Midbrain (tissue), 1 donor: ENCODE measurements around the gene DTX3L.

Experiments
- DNase-seq: peaks from one replicate; lab custom pipeline; 2025; lab: John Stamatoyannopoulos, UW

The DTX3L gene

GRCh38 chr3:122564155-122564912 lies at the start of gene DTX3L, which contains the start of gene PARP9:
Gene DTX3L, plus strand, starts transcription at chr3:122564338. Its CDS starts 89 bp downstream, at chr3:122564427.
Gene PARP9, minus strand, starts transcription at chr3:122564300. Its CDS starts 4,680 bp downstream, at chr3:122559620.
- DNase-seq: peak; percentile 60

GRCh38 chr3:122515020-122515468 lies 49.1 kb upstream of the DTX3L start:
- DNase-seq: no peak

- no peak for DNase-seq
Observed at GRCh38 chr3:122515870-122516269, 48.3 kb upstream of the DTX3L start.

- no peak for DNase-seq
Observed at GRCh38 chr3:122516846-122517360, 47.2 kb upstream of the DTX3L start.

- no peak for DNase-seq
Observed at GRCh38 chr3:122519693-122520092, 44.4 kb upstream of the DTX3L start.

- no peak for DNase-seq
Observed at GRCh38 chr3:122520861-122521260, 43.3 kb upstream of the DTX3L start.

- no peak for DNase-seq
Observed at GRCh38 chr3:122523317-122523716, 40.8 kb upstream of the DTX3L start.

GRCh38 chr3:122530164-122530563 lies 34.0 kb upstream of the DTX3L start:
- no peak for DNase-seq

GRCh38 chr3:122533480-122533879 lies 30.7 kb upstream of the DTX3L start:
- DNase-seq: no peak

GRCh38 chr3:122533931-122534334 lies 30.2 kb upstream of the DTX3L start:
- no peak for DNase-seq

- DNase-seq: no peak
Observed at GRCh38 chr3:122535964-122536631, 28.0 kb upstream of the DTX3L start.

- no peak for DNase-seq
Observed at GRCh38 chr3:122536632-122537001, 27.5 kb upstream of the DTX3L start.

GRCh38 chr3:122538956-122539490 lies 25.1 kb upstream of the DTX3L start:
- no peak for DNase-seq

GRCh38 chr3:122546151-122546550 lies 18.0 kb upstream of the DTX3L start:
- DNase-seq: no peak

GRCh38 chr3:122548076-122548475 lies 16.1 kb upstream of the DTX3L start:
- DNase-seq: no peak

GRCh38 chr3:122548619-122549018 lies 15.5 kb upstream of the DTX3L start:
- DNase-seq: no peak

GRCh38 chr3:122553171-122553570 lies 11.0 kb upstream of the DTX3L start:
- DNase-seq: no peak

- DNase-seq: no peak
Observed at GRCh38 chr3:122555275-122556071, 8.7 kb upstream of the DTX3L start.

- DNase-seq: no peak
Observed at GRCh38 chr3:122557356-122557755, 6.8 kb upstream of the DTX3L start.

GRCh38 chr3:122558605-122559004 lies 5.5 kb upstream of the DTX3L start:
- DNase-seq: no peak

- no peak for DNase-seq
Observed at GRCh38 chr3:122559906-122560305, 4.2 kb upstream of the DTX3L start.

- peak; percentile 26 for DNase-seq
Observed at GRCh38 chr3:122560680-122561079, 3.5 kb upstream of the DTX3L start.
